T-helper 1 cell treated with Interleukin-12 subunit alpha and Interleukin-12 subunit beta and Interleukin-4 antibody, amounts not matched to agents 30 μg/mL and 1 μg/mL, for 36 hours (primary cell): ENCODE results near the gene KCNQ2.

ENCODE experiments used
- H3K27ac Mint-ChIP-seq: one replicate; pipeline ENCODE4 v1.8.0; 2021; ENCODE audit warnings: mild to moderate bottlenecking, mixed read lengths
- H3K27me3 Mint-ChIP-seq: one replicate; pipeline ENCODE4 v1.8.0; 2021; ENCODE audit warnings: low read depth, mixed read lengths
- H3K36me3 Mint-ChIP-seq: one replicate; pipeline ENCODE4 v1.8.0; 2021; ENCODE audit warnings: low read depth, mixed read lengths
- H3K4me1 Mint-ChIP-seq: one replicate; pipeline ENCODE4 v1.8.0; 2021; ENCODE audit warnings: low read depth, mixed read lengths
- H3K4me3 Mint-ChIP-seq: one replicate; pipeline ENCODE4 v1.8.0; 2021; ENCODE audit warnings: mild to moderate bottlenecking, moderate library complexity, mixed read lengths
- H3K9me3 Mint-ChIP-seq: one replicate; pipeline ENCODE4 v1.8.0; 2021; ENCODE audit warnings: mixed read lengths

Gene KCNQ2

GRCh38 chr20:63473555-63474449 is 1.3 kb upstream of the KCNQ2 start:
- Mint-ChIP-seq H3K36me3 (no peaks in the 10 kb centered on the region), H3K4me3 (no peak overlapping the region), H3K27me3 (peaks cover 36% of the 10 kb centered on the region), H3K27ac (no peak overlapping the region), H3K4me1 (no peaks in the 10 kb centered on the region), H3K9me3 (no peaks in the 10 kb centered on the region)

DNA sequence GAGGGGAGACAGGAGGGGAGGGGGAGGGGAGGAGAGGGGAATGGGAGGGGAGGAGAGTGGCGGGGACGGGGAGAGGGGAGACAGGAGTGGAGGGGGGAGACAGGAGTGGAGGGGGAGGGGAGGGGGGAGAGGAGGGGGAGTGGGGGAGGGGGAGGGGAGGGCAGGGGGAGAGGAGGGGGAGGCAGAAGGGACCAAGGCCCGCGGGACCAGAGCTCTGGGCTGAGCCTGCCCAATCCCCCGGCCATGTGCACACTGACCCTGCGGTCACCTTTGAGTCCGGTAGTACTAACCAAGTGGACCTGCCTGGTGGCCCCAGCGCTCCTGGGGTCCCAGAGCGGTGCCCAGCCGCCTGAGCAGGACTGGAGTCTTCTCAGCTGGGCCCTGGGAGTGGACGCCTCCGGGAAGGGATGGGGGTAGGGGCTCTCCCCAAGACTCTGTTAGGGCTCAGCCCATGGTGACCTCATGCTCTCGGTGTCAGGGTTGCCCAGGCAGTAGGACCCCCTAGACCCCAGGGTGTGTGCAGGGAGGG is 471 bp upstream of the KCNQ2 start:
- no peak overlapping the region for H3K4me3 Mint-ChIP-seq
- H3K36me3 Mint-ChIP-seq = no peaks in the 10 kb centered on the region
- no peaks in the 10 kb centered on the region for H3K9me3 Mint-ChIP-seq
- H3K27ac Mint-ChIP-seq = no peak overlapping the region
- peaks cover 36% of the 10 kb centered on the region for H3K27me3 Mint-ChIP-seq
- H3K4me1 Mint-ChIP-seq = no peaks in the 10 kb centered on the region

DNA sequence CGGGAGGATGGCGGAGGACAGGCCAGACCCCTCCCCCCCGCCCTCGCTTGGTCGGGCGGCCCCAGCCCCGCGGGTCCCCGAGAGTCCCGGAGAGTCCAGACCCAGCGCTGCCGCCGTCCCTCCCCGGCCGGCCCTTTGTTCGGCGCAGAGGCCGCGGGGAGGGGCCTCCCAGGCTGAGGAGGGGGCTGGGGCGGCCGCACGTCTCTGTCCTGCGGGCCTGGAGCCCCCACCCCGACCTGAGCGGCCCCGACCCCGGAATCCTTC is 806 bp downstream of the KCNQ2 start:
- Mint-ChIP-seq H3K9me3 (no peaks in the 10 kb centered on the region), H3K36me3 (no peaks in the 10 kb centered on the region), H3K27me3 (peaks cover 32% of the 10 kb centered on the region), H3K27ac (no peak overlapping the region), H3K4me3 (no peak overlapping the region), H3K4me1 (no peaks in the 10 kb centered on the region)

DNA sequence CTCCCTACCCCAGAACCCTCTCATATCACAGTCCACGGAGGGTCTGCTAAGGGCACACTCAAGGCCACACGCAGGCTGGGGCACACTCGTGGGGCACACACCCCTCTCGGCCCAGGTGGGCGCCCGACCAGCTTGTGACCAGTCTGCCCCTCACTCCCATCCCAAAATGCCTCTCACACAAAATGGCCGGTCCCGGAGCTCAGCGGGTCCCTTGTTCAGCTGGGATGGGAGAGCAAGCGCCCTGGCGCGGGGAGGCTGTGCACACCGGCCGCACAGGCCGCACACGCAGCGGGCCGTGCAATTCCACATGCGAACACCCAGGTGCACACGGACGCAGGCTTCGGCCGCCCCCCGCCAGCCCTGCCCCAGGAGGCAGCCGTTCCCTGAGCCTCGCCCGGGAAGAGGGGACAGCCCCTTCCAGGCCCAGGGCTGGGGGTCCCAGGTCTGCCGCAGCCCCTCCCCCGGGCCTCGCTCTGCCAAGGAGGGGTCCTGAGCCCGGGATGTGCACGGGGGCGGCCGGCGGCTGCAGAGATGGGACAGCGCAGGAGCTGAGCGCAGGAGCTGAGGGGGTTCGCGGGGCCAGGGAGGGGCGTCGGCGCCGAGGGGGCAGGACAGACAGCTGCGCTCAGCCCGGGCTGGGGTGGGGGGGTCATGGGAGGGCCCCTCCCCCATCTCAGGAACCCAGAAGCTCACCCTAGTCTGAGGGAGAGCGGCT is 1.3 kb downstream of the KCNQ2 start:
- Mint-ChIP-seq H3K36me3 (no peaks in the 10 kb centered on the region), H3K27ac (no peak overlapping the region), H3K4me1 (no peaks in the 10 kb centered on the region), H3K4me3 (no peak overlapping the region), H3K27me3 (peaks cover 31% of the 10 kb centered on the region), H3K9me3 (no peaks in the 10 kb centered on the region)

DNA sequence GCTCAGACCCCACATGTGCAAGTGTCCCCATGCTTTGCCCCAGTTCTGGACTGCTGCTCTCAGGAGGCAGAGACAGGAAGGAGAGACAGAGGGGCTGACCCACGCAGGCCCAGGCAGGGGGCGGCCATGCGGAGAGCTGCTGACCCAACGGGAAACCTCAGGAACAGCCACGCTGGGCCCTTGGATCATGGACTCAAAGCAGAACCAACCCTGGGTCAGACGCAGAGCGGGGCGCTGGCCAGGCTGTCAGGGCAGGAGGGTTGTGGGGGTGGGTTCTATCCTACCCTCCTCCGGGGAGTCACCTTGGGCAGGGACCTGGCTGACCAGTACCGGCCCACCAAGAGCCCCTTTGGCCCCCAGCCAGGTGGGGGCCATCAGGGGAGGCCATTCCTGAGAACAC is 2.0 kb downstream of the KCNQ2 start:
- no peak overlapping the region for H3K4me3 Mint-ChIP-seq
- H3K27me3 Mint-ChIP-seq = peaks cover 26% of the 10 kb centered on the region
- no peaks in the 10 kb centered on the region for H3K36me3 Mint-ChIP-seq
- no peaks in the 10 kb centered on the region for H3K4me1 Mint-ChIP-seq
- H3K27ac Mint-ChIP-seq = no peak overlapping the region
- H3K9me3 Mint-ChIP-seq = no peaks in the 10 kb centered on the region

- Mint-ChIP-seq H3K4me3 (no peak overlapping the region), H3K27me3 (peaks cover 20% of the 10 kb centered on the region), H3K9me3 (no peaks in the 10 kb centered on the region), H3K36me3 (no peaks in the 10 kb centered on the region), H3K4me1 (no peaks in the 10 kb centered on the region), H3K27ac (no peak overlapping the region)
These were observed 2.7 kb downstream of the KCNQ2 start for GRCh38 chr20:63469713-63470101.

DNA sequence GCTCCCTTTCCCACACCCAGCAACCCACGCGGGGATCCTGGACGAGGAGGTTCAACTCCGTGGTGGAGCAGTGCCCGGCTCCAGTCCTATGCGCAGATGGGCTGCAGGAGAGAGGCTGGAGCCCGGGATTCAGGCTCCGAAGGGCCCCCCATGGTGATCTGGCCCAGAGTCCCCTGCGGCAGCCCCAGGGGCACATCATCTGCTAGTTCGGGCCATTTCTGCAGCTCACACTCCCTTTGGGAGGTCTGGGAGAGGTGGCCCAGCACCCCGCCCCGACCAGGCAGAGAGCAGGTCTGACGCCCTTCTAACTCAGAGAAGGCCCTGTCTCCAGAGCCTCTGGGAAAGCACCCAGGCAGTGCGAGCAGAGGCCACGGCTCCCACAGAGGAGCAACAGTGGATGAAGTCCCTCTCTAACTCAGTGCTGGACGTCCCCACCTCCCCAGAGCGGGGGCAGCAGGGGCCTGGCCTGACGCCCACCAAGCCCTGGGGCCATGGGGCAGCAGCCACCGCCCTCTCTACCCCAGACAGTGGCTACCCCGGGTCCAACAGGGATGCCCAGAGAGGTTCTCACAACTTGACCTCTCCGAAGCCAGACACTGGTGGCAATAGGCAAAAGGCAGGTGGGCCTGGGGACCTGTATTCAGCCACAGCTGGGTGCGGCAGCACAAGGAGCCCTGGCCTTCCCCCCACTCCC is 3.3 kb downstream of the KCNQ2 start:
- Mint-ChIP-seq H3K27ac (no peak overlapping the region), H3K4me1 (no peaks in the 10 kb centered on the region), H3K9me3 (no peaks in the 10 kb centered on the region), H3K27me3 (peaks cover 15% of the 10 kb centered on the region), H3K4me3 (no peak overlapping the region), H3K36me3 (no peaks in the 10 kb centered on the region)

GRCh38 chr20:63468421-63468820 is 4.0 kb downstream of the KCNQ2 start:
- Mint-ChIP-seq H3K9me3 (no peaks in the 10 kb centered on the region), H3K27ac (no peak overlapping the region), H3K27me3 (peaks cover 10% of the 10 kb centered on the region), H3K4me1 (no peaks in the 10 kb centered on the region), H3K4me3 (no peak overlapping the region), H3K36me3 (no peaks in the 10 kb centered on the region)

DNA sequence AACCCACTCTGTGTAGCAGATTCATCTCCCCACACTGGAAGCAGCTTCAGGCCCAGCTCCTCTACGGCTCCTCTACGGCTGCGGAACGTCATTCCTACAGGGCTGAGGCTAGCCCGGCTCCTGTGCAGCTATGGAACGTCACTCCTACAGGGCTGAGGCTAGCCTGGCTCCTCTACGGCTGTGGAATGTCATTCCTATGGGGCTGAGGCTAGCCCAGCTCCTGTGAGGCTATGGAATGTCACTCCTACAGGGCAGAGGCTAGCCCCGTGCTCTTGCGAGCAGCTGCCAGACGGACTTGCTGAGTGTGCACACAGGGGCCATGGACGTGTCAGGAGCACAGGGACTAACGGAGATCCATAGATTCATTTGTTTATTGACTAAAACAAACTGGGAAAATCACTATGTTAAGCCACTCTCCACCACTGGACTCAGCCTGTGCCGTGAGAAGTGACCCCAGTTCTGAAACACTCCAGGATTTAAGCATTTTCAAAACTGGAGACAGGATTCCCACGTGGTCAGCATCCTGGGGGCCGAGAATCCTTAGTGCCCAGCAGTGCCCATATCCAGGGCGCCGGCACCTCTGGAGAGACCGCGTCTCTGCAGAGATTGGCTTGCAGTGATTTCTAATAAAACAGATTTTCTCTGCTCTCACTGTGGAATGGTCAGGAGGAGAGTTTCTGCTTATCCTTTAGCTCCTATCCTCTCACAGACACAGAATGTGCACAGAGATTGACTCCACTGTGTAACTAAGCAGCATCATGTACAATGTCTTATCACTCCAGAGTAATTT is 5.0 kb downstream of the KCNQ2 start:
- no peak overlapping the region for H3K27ac Mint-ChIP-seq
- no peak overlapping the region for H3K4me3 Mint-ChIP-seq
- no peaks in the 10 kb centered on the region for H3K4me1 Mint-ChIP-seq
- no peaks in the 10 kb centered on the region for H3K9me3 Mint-ChIP-seq
- H3K36me3 Mint-ChIP-seq = no peaks in the 10 kb centered on the region
- peaks cover 5% of the 10 kb centered on the region for H3K27me3 Mint-ChIP-seq

DNA sequence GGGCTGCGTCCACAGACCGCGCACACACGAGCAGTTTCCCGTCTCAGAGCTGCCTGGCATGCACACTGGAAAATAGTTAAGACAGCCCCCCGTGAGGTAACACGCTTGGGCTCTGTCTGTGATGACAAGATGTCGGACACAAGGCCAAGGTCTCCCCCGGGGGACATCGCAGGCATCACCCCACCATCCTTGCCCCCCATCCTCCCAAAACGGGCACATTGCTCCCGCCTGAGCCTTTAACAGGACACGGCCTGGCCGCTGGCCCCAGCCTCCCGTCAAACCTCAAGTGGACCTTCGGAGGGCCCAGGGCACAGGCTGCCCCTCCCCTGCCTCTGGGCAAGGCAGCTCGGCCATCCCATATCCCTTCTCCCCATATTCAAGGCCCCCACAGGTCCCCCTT is 5.6 kb downstream of the KCNQ2 start:
- no peak overlapping the region for H3K4me3 Mint-ChIP-seq
- H3K36me3 Mint-ChIP-seq = no peaks in the 10 kb centered on the region
- no peaks in the 10 kb centered on the region for H3K9me3 Mint-ChIP-seq
- peaks cover 5% of the 10 kb centered on the region for H3K27me3 Mint-ChIP-seq
- no peaks in the 10 kb centered on the region for H3K4me1 Mint-ChIP-seq
- H3K27ac Mint-ChIP-seq = no peak overlapping the region

DNA sequence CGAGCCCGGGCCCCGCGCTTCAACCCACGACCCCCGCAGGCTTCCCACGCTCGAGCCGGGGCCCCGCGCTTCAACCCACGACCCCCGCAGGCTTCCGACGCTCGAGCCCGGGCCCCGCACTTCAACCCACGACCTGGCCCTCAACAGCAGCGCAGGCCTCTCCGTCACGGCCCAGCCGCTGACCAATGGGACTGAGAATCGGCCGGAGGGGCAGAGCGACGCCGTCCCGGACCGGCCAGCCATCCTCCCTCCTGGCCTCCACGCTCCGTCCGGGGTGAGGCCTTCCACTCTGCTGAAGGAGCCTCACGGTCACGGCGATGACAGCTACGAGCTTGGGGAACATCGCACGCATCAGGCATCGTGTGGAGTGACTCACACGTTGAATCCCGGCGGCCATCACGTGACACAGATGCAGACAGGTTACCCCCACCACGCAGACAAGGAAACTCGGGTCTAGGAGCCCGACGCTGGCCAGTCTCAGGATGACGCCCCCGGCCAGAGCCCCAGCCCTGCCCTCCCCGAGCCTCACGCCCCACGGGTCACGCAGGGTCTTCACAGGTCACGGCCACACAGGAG is 6.1 kb downstream of the KCNQ2 start:
- Mint-ChIP-seq H3K9me3 (no peaks in the 10 kb centered on the region), H3K36me3 (no peaks in the 10 kb centered on the region), H3K27ac (no peak overlapping the region), H3K27me3 (peaks cover 5% of the 10 kb centered on the region), H3K4me3 (no peak overlapping the region), H3K4me1 (no peaks in the 10 kb centered on the region)

DNA sequence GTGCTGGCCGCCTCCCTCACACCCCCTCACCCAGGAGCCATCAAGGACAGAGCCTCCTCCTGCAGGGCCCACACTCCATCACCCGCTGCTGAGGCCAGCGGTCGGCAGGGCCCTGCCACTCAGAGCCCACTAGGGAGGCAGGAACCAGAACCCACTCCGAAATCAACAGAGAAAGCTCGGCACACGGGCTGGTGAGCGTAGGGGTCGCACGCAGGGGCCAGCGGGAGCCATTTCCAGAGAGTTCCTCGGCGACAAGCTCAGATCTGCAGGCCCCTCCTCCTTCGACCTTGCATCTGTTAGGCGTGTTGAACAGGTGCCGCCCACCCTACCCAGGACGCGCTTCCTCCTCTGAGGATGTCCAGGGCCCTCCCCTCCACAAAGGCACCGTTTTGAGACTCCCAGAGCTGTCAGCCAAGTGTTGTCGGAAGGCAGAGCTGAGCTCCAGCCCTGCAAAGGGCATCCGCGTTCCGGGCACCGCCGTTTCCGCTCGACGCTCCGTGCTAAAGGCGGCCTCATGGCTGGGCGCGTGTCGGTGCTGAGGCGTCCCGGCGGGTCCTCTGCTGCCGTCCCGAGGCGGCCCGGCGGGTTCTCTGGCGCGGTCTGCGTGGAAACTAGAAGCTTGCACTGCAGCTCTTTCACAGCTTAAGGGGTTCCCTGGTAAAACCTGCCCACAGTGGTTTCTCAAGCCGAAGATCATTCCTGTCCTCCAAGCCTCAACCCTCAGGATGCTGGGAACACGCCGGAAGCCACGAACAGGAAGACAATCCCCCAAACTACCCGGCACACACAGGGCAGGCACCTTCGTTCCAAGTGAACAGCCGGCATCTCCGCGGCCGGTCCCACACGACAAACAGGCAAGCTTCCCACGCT is 6.8 kb downstream of the KCNQ2 start:
- Mint-ChIP-seq H3K4me3 (no peak overlapping the region), H3K9me3 (no peaks in the 10 kb centered on the region), H3K27me3 (peaks cover 5% of the 10 kb centered on the region), H3K36me3 (no peaks in the 10 kb centered on the region), H3K4me1 (no peaks in the 10 kb centered on the region), H3K27ac (no peak overlapping the region)

DNA sequence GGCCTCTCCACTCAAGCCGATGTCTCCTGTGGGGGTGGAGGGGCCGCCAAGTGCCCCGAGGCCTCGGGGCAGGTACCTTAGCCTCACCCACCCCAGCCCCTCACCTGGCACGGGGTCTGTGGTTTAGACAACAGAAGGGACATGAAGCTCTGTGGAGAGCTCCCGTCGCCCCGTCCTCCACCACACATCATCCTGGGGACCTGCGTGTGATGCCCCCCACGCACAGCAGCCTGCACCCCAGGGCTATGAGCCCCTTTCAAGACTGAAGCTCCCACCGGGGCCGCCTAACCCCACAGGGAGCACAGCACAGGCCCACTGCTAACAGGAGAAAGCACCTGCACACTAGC is 8.2 kb downstream of the KCNQ2 start:
- no peaks in the 10 kb centered on the region for H3K9me3 Mint-ChIP-seq
- H3K27me3 Mint-ChIP-seq = no peaks in the 10 kb centered on the region

More for the DNA sequence above, 8.2 kb downstream of the KCNQ2 start:
- Mint-ChIP-seq H3K36me3 (no peaks in the 10 kb centered on the region), H3K27ac (no peak overlapping the region), H3K4me3 (no peak overlapping the region), H3K4me1 (no peaks in the 10 kb centered on the region)
